ENCODE measurements around the gene MYLK. TPM values are rescaled to one million over a fixed set of nuclear protein-coding genes. Genes with fewer than 3 reads are reported as not detected.
"Not testable (repeated sequence)": the region's sequence is repeated elsewhere in the genome, so short reads cannot be mapped to it uniquely, and the experiment has no call there.

Gene MYLK
- total RNA-seq, 2 experiments from 2014 or later = 0.22 TPM; not detected in 1

GRCh38 chr3:123702720-123703119, 181.4 kb downstream of the MYLK start:
- no peaks in the 10 kb centered on the region for H3K4me1 Mint-ChIP-seq (ENCODE audit: low read depth)
- H3K27me3 Mint-ChIP-seq = no peaks in the 10 kb centered on the region
- no peaks in the 10 kb centered on the region for H3K36me3 Mint-ChIP-seq (ENCODE audit: low read depth)
- no peak overlapping the region for H3K4me3 ChIP-seq (ENCODE audit: low read length)
- ATAC-seq (ENCODE audit: poor library complexity) (no peak), DNase-seq (no peak)
- H3K27ac ChIP-seq (ENCODE audit: low read depth in 1 of 2, low read length in 2 of 2) = no peak overlapping the region
- ChIA-PET CTCF (interaction anchor here (0.6 kb wide), 2 partner anchors 21 to 117 kb away, joined by 3 to 6 read pairs; no protein-coding TSS in a partner anchor), POLR2A (no interaction called here)
- H3K27ac Mint-ChIP-seq = no peak overlapping the region
- H3K4me3 Mint-ChIP-seq = no peak overlapping the region
- H3K9me3 ChIP-seq (ENCODE audit: control insufficient read depth in 1 of 2, insufficient read depth in 1 of 2, low read length in 2 of 2) = no peaks in the 10 kb centered on the region
- no peaks in the 10 kb centered on the region for H3K27me3 ChIP-seq (ENCODE audit: control insufficient read depth in 1 of 2, insufficient read depth in 2 of 2, low read length in 2 of 2)
- H3K36me3 ChIP-seq (ENCODE audit: insufficient read depth, low read length) = no peaks in the 10 kb centered on the region
- H3K9me3 Mint-ChIP-seq = no peaks in the 10 kb centered on the region
- intact Hi-C loops (cut with DNase I, micrococcal nuclease) = no loop called here
- H3K4me1 ChIP-seq (ENCODE audit: insufficient read depth, low read length) = no peaks in the 10 kb centered on the region
- TF ChIP-seq, protein P1, sequence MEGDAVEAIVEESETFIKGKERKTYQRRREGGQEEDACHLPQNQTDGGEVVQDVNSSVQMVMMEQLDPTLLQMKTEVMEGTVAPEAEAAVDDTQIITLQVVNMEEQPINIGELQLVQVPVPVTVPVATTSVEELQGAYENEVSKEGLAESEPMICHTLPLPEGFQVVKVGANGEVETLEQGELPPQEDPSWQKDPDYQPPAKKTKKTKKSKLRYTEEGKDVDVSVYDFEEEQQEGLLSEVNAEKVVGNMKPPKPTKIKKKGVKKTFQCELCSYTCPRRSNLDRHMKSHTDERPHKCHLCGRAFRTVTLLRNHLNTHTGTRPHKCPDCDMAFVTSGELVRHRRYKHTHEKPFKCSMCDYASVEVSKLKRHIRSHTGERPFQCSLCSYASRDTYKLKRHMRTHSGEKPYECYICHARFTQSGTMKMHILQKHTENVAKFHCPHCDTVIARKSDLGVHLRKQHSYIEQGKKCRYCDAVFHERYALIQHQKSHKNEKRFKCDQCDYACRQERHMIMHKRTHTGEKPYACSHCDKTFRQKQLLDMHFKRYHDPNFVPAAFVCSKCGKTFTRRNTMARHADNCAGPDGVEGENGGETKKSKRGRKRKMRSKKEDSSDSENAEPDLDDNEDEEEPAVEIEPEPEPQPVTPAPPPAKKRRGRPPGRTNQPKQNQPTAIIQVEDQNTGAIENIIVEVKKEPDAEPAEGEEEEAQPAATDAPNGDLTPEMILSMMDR (IDR thresholded peaks at IDR 0.05) = no peak

DNA sequence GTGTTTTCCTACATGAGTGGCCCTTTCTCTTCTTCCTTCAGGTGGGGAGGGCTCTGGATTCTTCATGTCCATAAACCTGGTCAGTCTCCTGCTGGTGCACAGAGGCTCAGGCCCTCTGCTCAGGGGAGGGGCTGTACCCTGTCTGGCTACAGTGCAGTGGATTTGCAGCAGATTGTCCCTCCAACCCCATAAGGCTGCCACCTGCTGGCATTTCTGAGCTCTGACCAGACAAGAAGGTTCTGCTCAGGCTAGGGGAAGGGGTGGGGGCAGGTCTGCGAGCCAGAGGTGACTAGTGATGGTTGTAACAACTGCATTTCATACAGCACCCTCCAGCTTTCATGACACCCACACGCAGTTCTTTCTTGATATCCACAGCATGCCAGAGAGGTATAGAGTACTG, 182.1 kb downstream of the MYLK start:
- H3K36me3 Mint-ChIP-seq (ENCODE audit: low read depth); H3K4me3 Mint-ChIP-seq; H3K9me3 ChIP-seq (ENCODE audit: control insufficient read depth in 1 of 2, insufficient read depth in 1 of 2, low read length in 2 of 2); H3K4me1 ChIP-seq (ENCODE audit: insufficient read depth, low read length); H3K27me3 ChIP-seq (ENCODE audit: control insufficient read depth in 1 of 2, insufficient read depth in 2 of 2, low read length in 2 of 2); H3K4me3 ChIP-seq (ENCODE audit: low read length); H3K4me1 Mint-ChIP-seq (ENCODE audit: low read depth); H3K27ac ChIP-seq (ENCODE audit: low read depth in 1 of 2, low read length in 2 of 2); H3K27ac Mint-ChIP-seq; POLR2A ChIA-PET; intact Hi-C loops (cut with DNase I, micrococcal nuclease); CTCF ChIA-PET; ATAC-seq (ENCODE audit: poor library complexity); H3K27me3 Mint-ChIP-seq; H3K36me3 ChIP-seq (ENCODE audit: insufficient read depth, low read length); H3K9me3 Mint-ChIP-seq: not testable (repeated sequence)
- DNase-seq = peak in 3 of 14 experiments; percentile 7 to 31 (median 25)

DNA sequence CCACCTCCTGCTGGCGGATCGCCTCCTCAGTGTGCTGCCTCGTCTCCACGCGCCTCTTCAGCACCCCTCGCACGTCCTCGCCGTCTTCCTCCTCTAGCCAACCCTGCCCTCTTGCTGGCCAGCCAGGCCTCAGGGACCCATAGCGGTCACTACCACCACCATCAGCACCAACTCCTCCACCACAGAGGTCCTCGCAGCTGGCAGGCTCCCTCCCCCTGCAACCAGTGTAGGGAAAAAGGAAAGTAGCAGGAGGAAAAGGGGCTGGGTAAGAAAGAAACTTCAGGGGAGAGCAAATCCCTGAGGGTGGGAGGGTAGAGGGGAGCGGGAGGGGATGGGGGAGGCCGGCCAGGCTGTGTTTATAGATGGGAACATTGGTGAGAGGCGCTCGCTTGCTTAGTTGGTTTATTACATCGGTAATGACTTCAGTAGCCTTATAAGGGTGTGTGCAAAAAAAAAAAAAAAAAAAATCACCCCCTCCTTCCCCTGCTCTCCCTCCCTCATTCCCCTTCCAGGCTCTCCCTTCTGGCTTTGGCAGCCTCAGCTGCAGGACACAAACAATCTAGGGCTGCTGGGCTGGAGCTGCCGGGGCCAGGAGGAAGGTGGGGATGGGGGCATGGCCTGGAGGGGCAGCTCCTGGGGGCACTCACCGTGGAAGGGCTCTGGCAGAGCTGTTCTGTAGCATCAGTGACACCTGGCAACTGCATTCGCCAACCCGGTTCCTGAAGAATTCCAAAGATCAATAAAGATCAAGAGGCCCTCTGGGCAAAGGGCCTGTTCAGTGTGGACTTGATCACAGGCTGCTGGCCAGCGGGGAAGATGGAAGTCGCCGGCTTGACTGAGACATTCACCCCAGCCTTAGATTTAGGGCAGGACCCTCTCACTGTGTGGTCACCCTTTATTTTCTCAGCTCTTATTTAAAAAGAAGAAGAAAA, 183.1 kb downstream of the MYLK start:
- Histone ChIP-seq H3K27me3 (ENCODE audit: control insufficient read depth in 1 of 2, insufficient read depth in 2 of 2, low read length in 2 of 2) (no peaks in the 10 kb centered on the region), H3K4me3 (ENCODE audit: low read length) (no peak overlapping the region), H3K27ac (ENCODE audit: low read depth in 1 of 2, low read length in 2 of 2) (no peak overlapping the region), H3K36me3 (ENCODE audit: insufficient read depth, low read length) (no peaks in the 10 kb centered on the region), H3K9me3 (ENCODE audit: control insufficient read depth in 1 of 2, insufficient read depth in 1 of 2, low read length in 2 of 2) (no peaks in the 10 kb centered on the region), H3K4me1 (ENCODE audit: insufficient read depth, low read length) (no peaks in the 10 kb centered on the region)
- POLR2A ChIA-PET = no interaction called here
- Mint-ChIP-seq H3K27ac (no peak overlapping the region), H3K27me3 (no peaks in the 10 kb centered on the region), H3K4me1 (ENCODE audit: low read depth) (no peaks in the 10 kb centered on the region), H3K9me3 (no peaks in the 10 kb centered on the region), H3K36me3 (ENCODE audit: low read depth) (no peaks in the 10 kb centered on the region), H3K4me3 (no peak overlapping the region)
- CTCF ChIA-PET = no interaction called here
- intact Hi-C loops (cut with DNase I, micrococcal nuclease) = no loop called here
- no peak for ATAC-seq (ENCODE audit: poor library complexity)
- no peak for DNase-seq
- TF ChIP-seq, protein P1 (IDR thresholded peaks at IDR 0.05) = no peak
